LNCAP (cell line): ENCODE measurements around the gene CNTNAP2.

ENCODE experiments used
- TF ChIP-seq, protein P1 (sequence below): fragments of 450-650 bp; IDR thresholded peaks from 2 replicates; pipeline ENCODE4 v1.5.1; 2017; ENCODE audit warnings: mild to moderate bottlenecking

The CNTNAP2 gene

DNA sequence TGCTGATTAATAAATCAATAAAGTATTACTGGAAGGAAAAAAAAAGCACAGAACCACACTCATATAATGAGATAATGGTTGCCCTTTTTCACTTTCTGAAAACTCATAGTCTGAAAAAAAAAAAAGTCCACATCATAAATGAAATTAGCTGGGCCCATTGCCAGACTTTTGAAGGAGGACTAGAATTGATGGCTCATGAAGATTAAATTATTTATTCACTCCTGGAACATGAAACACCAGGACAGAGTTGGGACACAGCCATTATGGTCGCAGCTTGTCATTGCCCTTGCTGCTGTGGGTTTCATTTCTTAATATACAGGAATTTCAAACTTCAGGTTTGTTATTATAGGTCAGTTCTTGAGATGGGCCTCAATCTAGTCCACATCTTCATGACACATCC, 91.9 kb downstream of the CNTNAP2 start:
- TF ChIP-seq, protein P1, sequence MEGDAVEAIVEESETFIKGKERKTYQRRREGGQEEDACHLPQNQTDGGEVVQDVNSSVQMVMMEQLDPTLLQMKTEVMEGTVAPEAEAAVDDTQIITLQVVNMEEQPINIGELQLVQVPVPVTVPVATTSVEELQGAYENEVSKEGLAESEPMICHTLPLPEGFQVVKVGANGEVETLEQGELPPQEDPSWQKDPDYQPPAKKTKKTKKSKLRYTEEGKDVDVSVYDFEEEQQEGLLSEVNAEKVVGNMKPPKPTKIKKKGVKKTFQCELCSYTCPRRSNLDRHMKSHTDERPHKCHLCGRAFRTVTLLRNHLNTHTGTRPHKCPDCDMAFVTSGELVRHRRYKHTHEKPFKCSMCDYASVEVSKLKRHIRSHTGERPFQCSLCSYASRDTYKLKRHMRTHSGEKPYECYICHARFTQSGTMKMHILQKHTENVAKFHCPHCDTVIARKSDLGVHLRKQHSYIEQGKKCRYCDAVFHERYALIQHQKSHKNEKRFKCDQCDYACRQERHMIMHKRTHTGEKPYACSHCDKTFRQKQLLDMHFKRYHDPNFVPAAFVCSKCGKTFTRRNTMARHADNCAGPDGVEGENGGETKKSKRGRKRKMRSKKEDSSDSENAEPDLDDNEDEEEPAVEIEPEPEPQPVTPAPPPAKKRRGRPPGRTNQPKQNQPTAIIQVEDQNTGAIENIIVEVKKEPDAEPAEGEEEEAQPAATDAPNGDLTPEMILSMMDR: no peak

DNA sequence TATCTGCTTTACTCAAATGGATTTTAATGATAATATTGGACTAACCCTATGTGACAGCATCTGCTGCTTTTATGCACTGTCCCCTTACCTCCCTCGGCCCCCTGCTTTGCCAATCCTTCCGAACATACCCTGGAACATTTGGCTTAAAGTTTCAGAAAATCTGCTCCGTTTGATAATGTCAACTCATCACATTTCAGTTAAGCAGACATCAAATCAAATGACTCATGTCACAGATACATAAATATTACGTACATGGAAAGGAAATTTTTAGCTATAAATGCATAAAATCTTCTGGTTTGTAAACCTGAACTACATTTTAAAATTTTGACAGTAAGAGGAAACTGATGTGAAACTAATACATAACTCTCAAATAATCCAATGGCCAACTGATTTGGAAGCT, 98.2 kb downstream of the CNTNAP2 start:
- TF ChIP-seq, protein P1: no peak

DNA sequence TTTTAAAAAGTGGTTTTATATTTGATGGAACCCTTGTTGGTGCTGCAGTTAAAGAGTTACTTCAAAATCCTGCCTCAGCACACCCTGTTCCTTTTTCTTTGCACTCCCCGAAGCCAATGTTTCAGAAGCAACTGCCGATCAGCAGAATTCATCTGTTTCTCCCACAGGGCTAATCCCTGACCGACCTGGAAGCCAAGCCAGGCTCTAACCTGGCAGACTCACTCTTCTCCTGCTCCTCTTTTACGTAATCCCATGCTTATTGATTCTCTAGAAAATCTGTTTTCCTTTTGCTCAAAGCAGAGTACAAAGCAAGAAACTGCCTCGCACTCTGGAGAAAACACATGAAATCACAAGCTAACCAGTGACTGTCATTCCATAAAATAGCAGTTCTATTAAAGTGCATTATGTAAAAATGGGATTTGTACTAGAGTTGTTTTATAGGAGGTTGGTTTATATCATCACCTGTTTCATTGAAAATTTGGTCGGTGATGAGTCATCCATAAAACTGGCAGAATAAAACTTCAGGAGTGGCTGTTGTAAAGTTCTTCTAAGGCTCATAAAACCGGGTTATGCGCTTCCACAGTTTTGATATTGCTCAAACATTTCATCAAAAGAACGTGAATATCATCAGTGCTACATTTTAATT, 99.9 kb downstream of the CNTNAP2 start:
- TF ChIP-seq, protein P1: no peak

DNA sequence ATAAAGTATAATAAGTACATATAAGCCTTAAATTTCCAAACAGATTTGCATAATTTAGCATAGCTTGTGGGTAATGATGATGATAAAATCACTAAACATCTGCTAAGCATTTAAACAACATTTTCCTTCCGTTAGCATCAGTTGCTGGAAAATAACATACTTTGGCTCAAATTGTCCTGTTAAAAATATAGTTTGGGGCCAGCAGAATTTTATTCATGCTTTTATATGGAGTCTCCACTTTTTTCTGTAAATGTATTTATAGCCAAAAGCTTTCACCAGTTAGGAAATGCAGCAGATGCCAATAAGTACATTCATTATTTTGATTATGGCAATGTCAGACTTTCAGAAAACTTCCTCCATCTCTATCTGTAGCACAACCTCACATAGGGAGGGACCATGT, 107.2 kb downstream of the CNTNAP2 start:
- TF ChIP-seq, protein P1: no peak

DNA sequence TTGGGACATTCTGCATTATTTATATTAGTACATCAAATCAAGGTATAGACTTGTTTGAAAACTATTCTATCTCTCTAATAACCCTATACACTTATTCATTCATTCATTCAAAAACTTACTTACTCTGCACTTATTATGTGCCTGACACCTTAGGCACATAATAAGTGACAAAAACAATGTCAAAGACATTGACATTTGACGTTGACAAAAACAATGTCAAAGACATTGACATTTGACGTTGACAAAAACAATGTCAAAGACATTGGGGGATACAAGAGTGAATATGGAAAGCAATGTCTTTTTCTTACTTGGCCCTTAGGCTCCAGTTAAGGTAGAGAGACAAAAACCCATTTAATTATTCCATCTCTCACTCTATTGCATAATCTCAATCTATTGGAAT, 116.0 kb downstream of the CNTNAP2 start:
- TF ChIP-seq, protein P1: no peak

DNA sequence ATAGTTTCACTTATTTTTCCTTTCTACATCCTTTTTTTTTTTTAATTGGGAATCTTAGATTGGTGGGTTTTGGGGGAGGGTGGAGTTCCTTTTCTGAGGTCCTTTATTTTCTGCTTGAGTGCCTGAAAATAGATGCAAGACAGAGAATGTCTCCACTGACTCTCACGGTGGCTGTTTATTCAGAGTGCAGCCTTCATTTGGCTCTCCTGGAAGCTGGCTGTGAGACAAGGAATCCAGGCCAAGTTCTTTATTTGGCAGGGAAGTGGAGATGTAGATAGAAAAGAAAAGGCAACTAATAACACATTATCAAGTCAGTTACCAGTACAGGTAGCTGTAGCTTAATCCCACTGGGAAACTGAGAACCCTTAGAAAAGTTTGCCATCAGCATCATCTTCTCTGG, 118.6 kb downstream of the CNTNAP2 start:
- TF ChIP-seq, protein P1: no peak

DNA sequence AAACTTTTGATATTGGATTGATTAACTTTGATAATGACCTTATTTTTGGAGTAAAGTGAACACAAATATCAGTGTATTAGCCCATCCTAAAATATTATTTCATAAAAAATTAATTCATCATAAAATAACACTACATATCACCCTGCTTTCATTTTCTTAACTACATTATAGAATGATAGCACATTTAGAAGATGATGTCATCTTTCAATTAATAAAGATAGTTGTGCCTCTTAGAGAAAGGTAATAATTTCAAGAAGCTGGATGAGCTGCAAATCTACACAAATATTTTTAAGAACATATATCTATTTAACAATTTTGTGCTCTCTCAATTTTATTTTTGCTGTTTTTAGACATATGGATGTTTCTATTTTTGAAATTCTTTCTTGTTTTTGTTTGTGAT, 126.1 kb downstream of the CNTNAP2 start:
- TF ChIP-seq, protein P1: no peak

DNA sequence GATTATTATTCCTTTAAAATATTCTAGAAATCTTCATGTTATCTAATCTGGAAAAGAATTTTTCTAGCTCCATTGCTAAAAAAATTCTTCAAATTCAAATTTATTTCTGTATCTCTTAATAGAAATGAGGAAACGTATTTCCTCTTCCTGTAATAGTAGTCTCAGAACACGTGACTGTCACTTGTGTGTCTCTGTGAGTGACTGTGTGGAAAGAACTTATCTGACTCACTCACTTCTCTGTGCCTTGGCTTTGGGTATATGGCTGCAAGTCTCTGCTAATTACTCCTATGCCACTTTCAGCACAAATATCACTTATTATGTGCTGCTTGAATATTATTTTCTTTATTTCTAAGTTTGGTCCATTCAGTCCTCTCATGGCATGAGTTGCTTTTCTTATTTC, 132.7 kb downstream of the CNTNAP2 start:
- TF ChIP-seq, protein P1: no peak
